WERI-Rb-1 (cell line): ENCODE measurements around the gene LDB1.

Experiments used
- DNase-seq: peaks from one replicate; pipeline ENCODE4 v3.0.0-alpha.2; 2020
- H3K27ac ChIP-seq: fragments of 250-450 bp; sonication (Bioruptor Pico); 2 replicates; pipeline ENCODE4 v1.5.1; 2020; ENCODE audit warnings: mild to moderate bottlenecking, moderate library complexity
- H3K27me3 ChIP-seq: fragments of 250-450 bp; sonication (Bioruptor Pico); 2 replicates; pipeline ENCODE4 v1.5.1; 2021; ENCODE audit warnings: mild to moderate bottlenecking, low read depth, moderate library complexity; ENCODE audit not compliant: insufficient read depth, severe bottlenecking
- H3K36me3 ChIP-seq: fragments of 250-450 bp; sonication (Bioruptor Pico); 2 replicates; pipeline ENCODE4 v1.5.1; 2020; ENCODE audit warnings: mild to moderate bottlenecking, moderate library complexity
- H3K4me3 ChIP-seq: 2 replicates; pipeline ENCODE4 v1.5.1; 2011; ENCODE audit warnings: low read depth, mild to moderate bottlenecking, control low read depth, low read length
- H3K9me3 ChIP-seq: fragments of 250-450 bp; sonication (Bioruptor Pico); 2 replicates; pipeline ENCODE4 v1.5.1; 2021; ENCODE audit warnings: mild to moderate bottlenecking, moderate library complexity; ENCODE audit not compliant: severe bottlenecking
- CTCF ChIP-seq: IDR thresholded peaks from 2 replicates; pipeline ENCODE4 v1.5.1; 2011; ENCODE audit warnings: low read depth, mild to moderate bottlenecking, control low read depth, inconsistent platforms, low read length

The LDB1 gene

GRCh38 chr10:102150970-102151773 lies 31.0 kb upstream of the LDB1 start:
- Histone ChIP-seq H3K9me3 (no peaks in the 10 kb centered on the region), H3K27ac (peak overlapping the region; percentile 82), H3K36me3 (peaks cover 74% of the 10 kb centered on the region), H3K4me3 (no peak overlapping the region), H3K27me3 (no peaks in the 10 kb centered on the region)
- no peak for TF ChIP-seq CTCF
- no peak for DNase-seq

- H3K36me3 ChIP-seq = peaks cover 75% of the 10 kb centered on the region
- TF ChIP-seq CTCF = no peak
- no peak overlapping the region for H3K4me3 ChIP-seq
Observed at GRCh38 chr10:102148275-102148674, 28.1 kb upstream of the LDB1 start.

GRCh38 chr10:102147561-102147960 lies 27.4 kb upstream of the LDB1 start:
- Histone ChIP-seq H3K36me3 (peaks cover 82% of the 10 kb centered on the region), H3K27ac (no peak overlapping the region), H3K27me3 (no peaks in the 10 kb centered on the region), H3K4me3 (no peak overlapping the region), H3K9me3 (no peaks in the 10 kb centered on the region)
- no peak for TF ChIP-seq CTCF
- DNase-seq = no peak

More at GRCh38 chr10:102148275-102148674, 28.1 kb upstream of the LDB1 start:
- H3K27me3 ChIP-seq = no peaks in the 10 kb centered on the region
- no peaks in the 10 kb centered on the region for H3K9me3 ChIP-seq
- no peak for DNase-seq
- H3K27ac ChIP-seq = no peak overlapping the region

GRCh38 chr10:102146971-102147428 lies 26.8 kb upstream of the LDB1 start:
- H3K9me3 ChIP-seq = no peaks in the 10 kb centered on the region
- peaks cover 85% of the 10 kb centered on the region for H3K36me3 ChIP-seq
- H3K27ac ChIP-seq = no peak overlapping the region
- H3K27me3 ChIP-seq = no peaks in the 10 kb centered on the region
- no peak for DNase-seq
- no peak overlapping the region for H3K4me3 ChIP-seq
- TF ChIP-seq CTCF = no peak

GRCh38 chr10:102141583-102142107 lies 21.5 kb upstream of the LDB1 start:
- H3K9me3 ChIP-seq = no peaks in the 10 kb centered on the region
- no peaks in the 10 kb centered on the region for H3K27me3 ChIP-seq
- no peak for TF ChIP-seq CTCF
- H3K4me3 ChIP-seq = no peak overlapping the region
- H3K27ac ChIP-seq = no peak overlapping the region
- peaks cover 86% of the 10 kb centered on the region for H3K36me3 ChIP-seq
- DNase-seq = no peak
